ENCODE data around the gene INHBE.
"Not testable (repeated sequence)": the region's sequence is repeated elsewhere in the genome, so short reads cannot be mapped to it uniquely, and the experiment has no call there.

INHBE gene

GRCh38 chr12:57502311-57502969, 47.3 kb downstream of the INHBE start:
- not testable (repeated sequence) for ATAC-seq, DNase-seq, H3K27me3 Mint-ChIP-seq, H3K27ac Mint-ChIP-seq, H3K9me3 Mint-ChIP-seq, H3K4me1 Mint-ChIP-seq, H3K4me3 Mint-ChIP-seq
- peaks cover 76% of the 10 kb centered on the region for H3K36me3 Mint-ChIP-seq (ENCODE audit: low read depth)

- not testable (repeated sequence) for H3K9me3 Mint-ChIP-seq, H3K4me3 Mint-ChIP-seq, H3K27ac Mint-ChIP-seq, H3K4me1 Mint-ChIP-seq, H3K27me3 Mint-ChIP-seq, ATAC-seq, DNase-seq
- H3K36me3 Mint-ChIP-seq (ENCODE audit: low read depth), result peaks cover 54% of the 10 kb centered on the region
These were observed 51.4 kb downstream of the INHBE start for GRCh38 chr12:57506541-57506940.
